ENCODE results near the gene MBP. TPM values are rescaled to one million over a fixed set of nuclear protein-coding genes. Genes with fewer than 3 reads are reported as not detected.

The MBP gene
- total and polyA plus RNA-seq, 10 of the 15 experiments (the other 5 are each of a cell fraction or from before 2014, with no cell fraction given), result 12.2 to 67.8 (median 42.1) TPM

- H2AFZ ChIP-seq (ENCODE audit: control insufficient read depth, low read depth, low read length), result no peak overlapping the region
- ChIA-PET CTCF (interaction anchor here (0.6 to 1.1 kb wide), 3 partner anchors 10 to 14 kb away, joined by 3 to 4 read pairs (median 3); no protein-coding TSS in a partner anchor), POLR2A (no interaction called here), SMC1A (ENCODE audit: uncharacterized antibody, unreplicated experiment) (interaction anchor here (0.8 to 1.3 kb wide), 6 partner anchors 8 to 120 kb away, joined by 3 to 4 read pairs (median 3); no protein-coding TSS in a partner anchor), RAD21 (ENCODE audit: unreplicated experiment) (interaction anchor here (1.7 kb wide), 1 partner anchor 13 kb away, joined by 5 read pairs; no protein-coding TSS in a partner anchor)
- BruUV-seq (replicated peaks), result no TSS peak
- TF ChIP-seq PKNOX1 (IDR thresholded peaks at IDR 0.05) (no peak), SMC3 (IDR thresholded peaks at IDR 0.05; ENCODE audit: borderline replicate concordance, low read length) (no peak), RCOR1 (conservative IDR thresholded peaks at IDR 0.05; ENCODE audit: low read depth, low read length) (no peak)
- TF ChIP-seq, protein P1, sequence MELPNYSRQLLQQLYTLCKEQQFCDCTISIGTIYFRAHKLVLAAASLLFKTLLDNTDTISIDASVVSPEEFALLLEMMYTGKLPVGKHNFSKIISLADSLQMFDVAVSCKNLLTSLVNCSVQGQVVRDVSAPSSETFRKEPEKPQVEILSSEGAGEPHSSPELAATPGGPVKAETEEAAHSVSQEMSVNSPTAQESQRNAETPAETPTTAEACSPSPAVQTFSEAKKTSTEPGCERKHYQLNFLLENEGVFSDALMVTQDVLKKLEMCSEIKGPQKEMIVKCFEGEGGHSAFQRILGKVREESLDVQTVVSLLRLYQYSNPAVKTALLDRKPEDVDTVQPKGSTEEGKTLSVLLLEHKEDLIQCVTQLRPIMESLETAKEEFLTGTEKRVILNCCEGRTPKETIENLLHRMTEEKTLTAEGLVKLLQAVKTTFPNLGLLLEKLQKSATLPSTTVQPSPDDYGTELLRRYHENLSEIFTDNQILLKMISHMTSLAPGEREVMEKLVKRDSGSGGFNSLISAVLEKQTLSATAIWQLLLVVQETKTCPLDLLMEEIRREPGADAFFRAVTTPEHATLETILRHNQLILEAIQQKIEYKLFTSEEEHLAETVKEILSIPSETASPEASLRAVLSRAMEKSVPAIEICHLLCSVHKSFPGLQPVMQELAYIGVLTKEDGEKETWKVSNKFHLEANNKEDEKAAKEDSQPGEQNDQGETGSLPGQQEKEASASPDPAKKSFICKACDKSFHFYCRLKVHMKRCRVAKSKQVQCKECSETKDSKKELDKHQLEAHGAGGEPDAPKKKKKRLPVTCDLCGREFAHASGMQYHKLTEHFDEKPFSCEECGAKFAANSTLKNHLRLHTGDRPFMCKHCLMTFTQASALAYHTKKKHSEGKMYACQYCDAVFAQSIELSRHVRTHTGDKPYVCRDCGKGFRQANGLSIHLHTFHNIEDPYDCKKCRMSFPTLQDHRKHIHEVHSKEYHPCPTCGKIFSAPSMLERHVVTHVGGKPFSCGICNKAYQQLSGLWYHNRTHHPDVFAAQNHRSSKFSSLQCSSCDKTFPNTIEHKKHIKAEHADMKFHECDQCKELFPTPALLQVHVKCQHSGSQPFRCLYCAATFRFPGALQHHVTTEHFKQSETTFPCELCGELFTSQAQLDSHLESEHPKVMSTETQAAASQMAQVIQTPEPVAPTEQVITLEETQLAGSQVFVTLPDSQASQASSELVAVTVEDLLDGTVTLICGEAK (IDR thresholded peaks at IDR 0.05; ENCODE audit: borderline replicate concordance), result no peak
- FAIRE-seq (no peak), ATAC-seq (no peak), DNase-seq (ENCODE audit: low read depth, low spot score) (no peak)
- in situ Hi-C loops (cut with MboI) (no loop called here), intact Hi-C loops (cut with micrococcal nuclease; ENCODE audit: unreplicated experiment) (no loop called here)
- H3K4me1 ChIP-seq (ENCODE audit: control insufficient read depth, insufficient read depth, low read length), result no peaks in the 10 kb centered on the region
- H3K9me3 ChIP-seq (replicated peaks; ENCODE audit: control insufficient read depth, insufficient read depth, low read length), result no peaks in the 10 kb centered on the region
- WGBS (ENCODE audit: insufficient coverage, insufficient replicate concordance, low lambda C conversion rate, missing lambda C conversion rate), result 96% methylated on average over 18 of the region's 18 CpGs
- no peaks in the 10 kb centered on the region for H3K27me3 ChIP-seq (replicated peaks in 1 of 2; ENCODE audit: control insufficient read depth in 2 of 2, insufficient read depth in 2 of 2, low read length in 1 of 2)
- peaks cover 9 to 14% of the 10 kb centered on the region in 2 experiments for H3K36me3 ChIP-seq (ENCODE audit: control insufficient read depth in 2 of 2, insufficient read depth in 2 of 2, low read length in 1 of 2)
- H3K4me3 ChIP-seq, result no peak overlapping the region
- no peaks in the 10 kb centered on the region for H4K20me1 ChIP-seq (ENCODE audit: control insufficient read depth, insufficient read depth)
- no peak overlapping the region for H3K9ac ChIP-seq (ENCODE audit: control insufficient read depth, insufficient read depth, low read length)
- H3K27ac ChIP-seq (ENCODE audit: control insufficient read depth, insufficient read depth), result no peak overlapping the region
- H3K79me2 ChIP-seq (ENCODE audit: control insufficient read depth, insufficient read depth, low read length), result no peaks in the 10 kb centered on the region
- H3K4me2 ChIP-seq (ENCODE audit: control insufficient read depth, insufficient read depth), result no peak overlapping the region
Observed at GRCh38 chr18:77013811-77014521, 118.6 kb downstream of the MBP start.

Data from GM12878 (cell line).